ENCODE results near the gene PRDM2. TPM values are rescaled to one million over a fixed set of nuclear protein-coding genes. Genes with fewer than 3 reads are reported as not detected.

PRDM2 gene
- total RNA-seq, 4 donors from 2014 or later = 54.4 to 99.1 (median 63.1) TPM

GRCh38 chr1:13830170-13830569 is 130.2 kb downstream of the PRDM2 start:
- WGBS = 93% methylated on average over 7 of the region's 7 CpGs
- H3K4me3 ChIP-seq = no peak overlapping the region

GRCh38 chr1:13830616-13831280 is 130.8 kb downstream of the PRDM2 start:
- no peak overlapping the region for H3K27ac ChIP-seq
- WGBS = 68% methylated on average over 6 of the region's 6 CpGs
- H3K4me1 ChIP-seq = peaks cover 10% of the 10 kb centered on the region
- no peaks in the 10 kb centered on the region for H3K36me3 ChIP-seq
- peak in 1 of 2 donors; percentile 56 for DNase-seq (ENCODE audit: low spot score in 2 of 2)
- TF ChIP-seq EP300 (IDR thresholded peaks at IDR 0.05) (no peak), CTCF (IDR thresholded peaks at IDR 0.05) (no peak), POLR2AphosphoS5 (IDR thresholded peaks at IDR 0.05) (no peak), POLR2A (IDR thresholded peaks at IDR 0.05) (no peak)
- no peaks in the 10 kb centered on the region for H3K27me3 ChIP-seq
- no peaks in the 10 kb centered on the region for H3K9me3 ChIP-seq
- no peak overlapping the region for H3K4me3 ChIP-seq

More at GRCh38 chr1:13830170-13830569, 130.2 kb downstream of the PRDM2 start:
- no peaks in the 10 kb centered on the region for H3K36me3 ChIP-seq
- DNase-seq (ENCODE audit: low spot score in 2 of 2) = peak in 1 of 2 donors; percentile 16
- no peaks in the 10 kb centered on the region for H3K27me3 ChIP-seq
- H3K9me3 ChIP-seq = no peaks in the 10 kb centered on the region
- peaks cover 10% of the 10 kb centered on the region for H3K4me1 ChIP-seq
- TF ChIP-seq POLR2A (IDR thresholded peaks at IDR 0.05) = no peak
- no peak for TF ChIP-seq CTCF (IDR thresholded peaks at IDR 0.05)
- no peak for TF ChIP-seq EP300 (IDR thresholded peaks at IDR 0.05)
- no peak for TF ChIP-seq POLR2AphosphoS5 (IDR thresholded peaks at IDR 0.05)
- H3K27ac ChIP-seq = no peak overlapping the region

GRCh38 chr1:13832100-13832499 is 132.1 kb downstream of the PRDM2 start:
- H3K9me3 ChIP-seq = no peaks in the 10 kb centered on the region
- no peaks in the 10 kb centered on the region for H3K36me3 ChIP-seq
- WGBS = 85% methylated on average over 3 of the region's 4 CpGs
- TF ChIP-seq POLR2AphosphoS5 (IDR thresholded peaks at IDR 0.05) (no peak), EP300 (IDR thresholded peaks at IDR 0.05) (no peak), POLR2A (IDR thresholded peaks at IDR 0.05) (no peak), CTCF (IDR thresholded peaks at IDR 0.05) (no peak)
- no peak overlapping the region for H3K4me3 ChIP-seq
- DNase-seq (ENCODE audit: low spot score in 2 of 2) = peak in 1 of 2 donors; percentile 24
- H3K27ac ChIP-seq = no peak overlapping the region
- H3K4me1 ChIP-seq = peaks cover 10% of the 10 kb centered on the region
- no peaks in the 10 kb centered on the region for H3K27me3 ChIP-seq

- TF ChIP-seq CTCF (IDR thresholded peaks at IDR 0.05) = no peak
- H3K4me1 ChIP-seq = peaks cover 10% of the 10 kb centered on the region
- WGBS = 59% methylated on average over 4 of the region's 4 CpGs
- H3K27me3 ChIP-seq = no peaks in the 10 kb centered on the region
- no peak overlapping the region for H3K4me3 ChIP-seq
- no peaks in the 10 kb centered on the region for H3K36me3 ChIP-seq
- DNase-seq (ENCODE audit: low spot score in 2 of 2) = peak in 1 of 2 donors; percentile 47
- H3K9me3 ChIP-seq = no peaks in the 10 kb centered on the region
- H3K27ac ChIP-seq = no peak overlapping the region
These were observed 132.5 kb downstream of the PRDM2 start for GRCh38 chr1:13832536-13832935.

GRCh38 chr1:13836136-13836535 is 136.1 kb downstream of the PRDM2 start:
- WGBS = 87% methylated on average over 5 of the region's 5 CpGs
- no peaks in the 10 kb centered on the region for H3K27me3 ChIP-seq

More at GRCh38 chr1:13836136-13836535, 136.1 kb downstream of the PRDM2 start:
- no peak overlapping the region for H3K4me3 ChIP-seq
- no peaks in the 10 kb centered on the region for H3K4me1 ChIP-seq
- no peak overlapping the region for H3K27ac ChIP-seq
- no peak for TF ChIP-seq POLR2AphosphoS5 (IDR thresholded peaks at IDR 0.05)
- no peak for TF ChIP-seq POLR2A (IDR thresholded peaks at IDR 0.05)
- no peak for TF ChIP-seq CTCF (IDR thresholded peaks at IDR 0.05)
- no peak for TF ChIP-seq EP300 (IDR thresholded peaks at IDR 0.05)
- H3K9me3 ChIP-seq = no peaks in the 10 kb centered on the region
- no peaks in the 10 kb centered on the region for H3K36me3 ChIP-seq
- no peak for DNase-seq (ENCODE audit: low spot score in 2 of 2)

Measured in suprapubic skin (tissue), 4 donors.